ENCODE measurements around the gene ZRANB1.

DNA sequence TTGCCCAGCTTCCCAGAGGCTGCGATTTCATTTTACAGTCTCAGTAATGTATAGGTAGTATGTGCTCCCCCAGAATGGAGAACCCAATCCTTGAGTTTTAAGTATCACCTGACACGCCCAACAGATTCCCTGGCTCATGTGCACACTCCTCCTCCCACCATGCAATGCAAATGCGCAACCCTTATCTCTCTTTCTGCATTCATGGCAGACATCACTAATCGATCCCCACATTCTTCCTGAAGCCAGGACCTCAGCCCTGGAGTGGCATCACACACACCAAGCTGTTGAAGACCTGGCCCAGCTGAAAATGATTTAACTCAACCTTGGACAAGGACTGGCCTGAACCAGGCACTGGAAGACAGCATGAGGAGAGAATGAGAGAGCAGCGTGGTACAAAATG, 68.4 kb downstream of the ZRANB1 start:
- TF ChIP-seq, protein P1, sequence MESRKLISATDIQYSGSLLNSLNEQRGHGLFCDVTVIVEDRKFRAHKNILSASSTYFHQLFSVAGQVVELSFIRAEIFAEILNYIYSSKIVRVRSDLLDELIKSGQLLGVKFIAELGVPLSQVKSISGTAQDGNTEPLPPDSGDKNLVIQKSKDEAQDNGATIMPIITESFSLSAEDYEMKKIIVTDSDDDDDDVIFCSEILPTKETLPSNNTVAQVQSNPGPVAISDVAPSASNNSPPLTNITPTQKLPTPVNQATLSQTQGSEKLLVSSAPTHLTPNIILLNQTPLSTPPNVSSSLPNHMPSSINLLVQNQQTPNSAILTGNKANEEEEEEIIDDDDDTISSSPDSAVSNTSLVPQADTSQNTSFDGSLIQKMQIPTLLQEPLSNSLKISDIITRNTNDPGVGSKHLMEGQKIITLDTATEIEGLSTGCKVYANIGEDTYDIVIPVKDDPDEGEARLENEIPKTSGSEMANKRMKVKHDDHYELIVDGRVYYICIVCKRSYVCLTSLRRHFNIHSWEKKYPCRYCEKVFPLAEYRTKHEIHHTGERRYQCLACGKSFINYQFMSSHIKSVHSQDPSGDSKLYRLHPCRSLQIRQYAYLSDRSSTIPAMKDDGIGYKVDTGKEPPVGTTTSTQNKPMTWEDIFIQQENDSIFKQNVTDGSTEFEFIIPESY (CRISPR knock-in tag; IDR thresholded peaks at IDR 0.05), result no peak
- no peak for TF ChIP-seq REL (CRISPR knock-in tag; conservative IDR thresholded peaks at IDR 0.05)
- no peak for TF ChIP-seq ETV5 (CRISPR knock-in tag; IDR thresholded peaks at IDR 0.05; ENCODE audit: borderline replicate concordance)
- TF ChIP-seq TP53 (CRISPR knock-in tag; conservative IDR thresholded peaks at IDR 0.05), result no peak

Data from HepG2 (cell line).